ENCODE results near the gene ZNF394. TPM values are rescaled to one million over a fixed set of nuclear protein-coding genes. Genes with fewer than 3 reads are reported as not detected.

ZNF394 gene
- total RNA-seq, 1 experiment from 2014 or later = 37.5 TPM

DNA sequence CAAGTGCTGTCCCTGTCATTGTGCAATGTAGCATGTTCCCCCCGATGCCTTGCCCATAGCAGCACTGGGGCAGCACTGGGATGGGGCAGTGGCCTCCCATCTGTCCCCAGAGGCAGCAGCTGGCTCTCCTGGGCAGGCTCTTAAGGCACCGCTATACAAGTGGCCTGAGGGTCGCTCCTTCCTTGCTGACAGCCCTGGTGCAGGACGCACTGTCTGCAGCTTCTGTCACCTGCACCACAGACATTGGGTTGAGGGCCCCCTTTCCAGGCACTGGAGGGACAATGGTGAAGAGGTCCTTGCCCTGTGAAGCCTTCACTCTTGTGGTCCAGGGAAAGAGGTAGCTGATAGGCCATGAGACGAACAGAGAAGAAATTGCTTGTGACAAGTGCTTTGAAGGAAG lies 50.8 kb downstream of the ZNF394 start:
- no peak for DNase-seq (ENCODE audit: low read depth)

GRCh38 chr7:99448855-99449254 lies 51.2 kb downstream of the ZNF394 start:
- DNase-seq (ENCODE audit: low read depth) = no peak

DNA sequence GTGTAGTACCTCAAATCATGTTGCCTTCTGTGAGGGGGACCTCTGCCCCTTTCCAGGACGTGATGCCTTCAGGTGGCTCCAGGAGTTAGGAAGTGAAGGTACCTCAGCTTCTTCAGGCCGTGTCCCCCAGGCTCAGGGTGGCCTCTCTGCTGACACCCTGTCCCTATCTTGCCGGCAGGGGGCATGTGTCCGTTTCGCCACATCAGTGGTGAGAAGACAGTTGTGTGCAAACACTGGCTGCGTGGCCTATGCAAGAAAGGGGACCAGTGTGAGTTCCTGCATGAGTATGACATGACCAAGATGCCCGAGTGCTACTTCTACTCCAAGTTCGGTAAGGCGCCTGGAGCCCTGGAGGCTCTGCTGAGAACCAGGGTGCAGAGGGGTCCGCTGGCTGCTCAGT lies 52.1 kb downstream of the ZNF394 start:
- DNase-seq (ENCODE audit: low read depth) = peak; percentile 58

DNA sequence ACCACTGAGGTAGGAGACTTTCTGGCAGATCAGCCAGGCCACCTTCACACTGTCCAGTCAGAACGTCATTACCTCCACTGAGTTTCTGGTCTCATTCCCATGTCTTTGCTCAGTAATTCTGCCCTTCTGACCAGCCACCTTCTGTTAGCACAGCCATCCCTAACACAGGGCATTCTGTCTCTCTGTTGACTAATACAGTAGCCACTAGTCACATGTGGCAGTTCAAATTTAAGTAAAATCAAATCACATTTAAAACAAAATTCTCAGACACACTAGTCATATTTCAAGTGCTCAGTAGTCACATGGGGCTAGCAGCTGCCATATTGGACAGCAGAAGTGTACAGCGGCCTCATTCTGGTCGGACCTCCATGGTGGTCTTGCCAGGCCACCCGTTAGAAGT lies 54.0 kb downstream of the ZNF394 start:
- DNase-seq (ENCODE audit: low read depth) = no peak

Other genes with a start within 250 kb of the ZNF394 start
- gene MYH16, start 227.4 kb downstream of the ZNF394 start, total RNA-seq (2014; rRNA removed; shearing (Covaris generic)) = 0.51 TPM in 1 of 2 replicates, not detected in the other
- 291 and 326 TPM in 2 replicates for gene ARPC1A, start 174.4 kb downstream of the ZNF394 start, total RNA-seq (2014; rRNA removed; shearing (Covaris generic))
- 377 and 446 TPM in 2 replicates for gene ARPC1B, start 125.6 kb downstream of the ZNF394 start, total RNA-seq (2014; rRNA removed; shearing (Covaris generic))
- 263 and 279 TPM in 2 replicates for gene PDAP1, start 91.7 kb downstream of the ZNF394 start, total RNA-seq (2014; rRNA removed; shearing (Covaris generic))
- 374 and 510 TPM in 2 replicates for gene BUD31, start 91.3 kb downstream of the ZNF394 start, total RNA-seq (2014; rRNA removed; shearing (Covaris generic))
- gene PTCD1, start 61.5 kb downstream of the ZNF394 start, total RNA-seq (2014; rRNA removed; shearing (Covaris generic)) = 9.7 and 11.9 TPM in 2 replicates
- 51.9 and 60.1 TPM in 2 replicates for gene CPSF4, start 61.3 kb downstream of the ZNF394 start, total RNA-seq (2014; rRNA removed; shearing (Covaris generic))
- 686 and 1,432 TPM in 2 replicates for gene ATP5MF, start 34.1 kb downstream of the ZNF394 start, total RNA-seq (2014; rRNA removed; shearing (Covaris generic))
- 15.6 and 17.8 TPM in 2 replicates for gene ZNF789, start 27.4 kb downstream of the ZNF394 start, total RNA-seq (2014; rRNA removed; shearing (Covaris generic))
- gene ZKSCAN5, start 4.4 kb upstream of the ZNF394 start, total RNA-seq (2014; rRNA removed; shearing (Covaris generic)) = 20.5 and 27.7 TPM in 2 replicates
- 18.7 and 22.4 TPM in 2 replicates for gene FAM200A, start 51.8 kb upstream of the ZNF394 start, total RNA-seq (2014; rRNA removed; shearing (Covaris generic))
- 89.1 and 116 TPM in 2 replicates for gene ZNF655, start 58.4 kb upstream of the ZNF394 start, total RNA-seq (2014; rRNA removed; shearing (Covaris generic))
- 0.69 TPM in 1 of 2 replicates, not detected in the other for gene TMEM225B, start 98.0 kb upstream of the ZNF394 start, total RNA-seq (2014; rRNA removed; shearing (Covaris generic))
- 19.6 and 20.5 TPM in 2 replicates for gene ZSCAN25, start 116.7 kb upstream of the ZNF394 start, total RNA-seq (2014; rRNA removed; shearing (Covaris generic))
- gene CYP3A5, start 179.7 kb upstream of the ZNF394 start, total RNA-seq (2014; rRNA removed; shearing (Covaris generic)) = 0.12 and 0.57 TPM in 2 replicates
- not detected in 2 replicates for gene CYP3A7, start 234.9 kb upstream of the ZNF394 start, total RNA-seq (2014; rRNA removed; shearing (Covaris generic))